ENCODE data around the gene SYNE2. TPM values are rescaled to one million over a fixed set of nuclear protein-coding genes. Genes with fewer than 3 reads are reported as not detected.
A peak's percentile ranks its signal among the peaks of the same experiment; 100 is the strongest.

SYNE2 gene
- polyA plus RNA-seq, 5 donors, result 69.7 to 101 (median 93.6) TPM

GRCh38 chr14:63960926-63961567 is 108.2 kb downstream of the SYNE2 start:
- DNase-seq, result no peak

- peak; percentile 77 to 84 for DNase-seq
Measured at GRCh38 chr14:63962906-63963305, 110.1 kb downstream of the SYNE2 start.

DNA sequence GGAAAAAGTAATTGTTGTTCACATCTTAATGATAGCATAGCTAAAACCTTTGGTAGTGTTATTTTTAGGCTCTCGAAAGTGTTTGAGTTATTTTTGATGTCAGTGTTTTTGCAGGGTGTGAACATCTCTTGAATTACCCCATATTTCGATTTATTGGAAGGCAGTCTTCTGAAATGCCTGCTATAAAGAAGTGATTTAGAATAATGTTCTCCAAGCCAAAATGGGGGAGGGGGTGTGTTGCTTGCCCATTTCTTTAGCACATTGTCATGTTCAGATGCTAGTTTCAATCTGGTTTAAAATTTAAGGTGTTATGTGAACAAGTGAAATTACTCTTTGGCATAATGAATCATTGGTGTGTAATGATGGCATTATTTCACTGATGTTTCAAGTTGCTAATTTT is 110.6 kb downstream of the SYNE2 start:
- no peak for DNase-seq

DNA sequence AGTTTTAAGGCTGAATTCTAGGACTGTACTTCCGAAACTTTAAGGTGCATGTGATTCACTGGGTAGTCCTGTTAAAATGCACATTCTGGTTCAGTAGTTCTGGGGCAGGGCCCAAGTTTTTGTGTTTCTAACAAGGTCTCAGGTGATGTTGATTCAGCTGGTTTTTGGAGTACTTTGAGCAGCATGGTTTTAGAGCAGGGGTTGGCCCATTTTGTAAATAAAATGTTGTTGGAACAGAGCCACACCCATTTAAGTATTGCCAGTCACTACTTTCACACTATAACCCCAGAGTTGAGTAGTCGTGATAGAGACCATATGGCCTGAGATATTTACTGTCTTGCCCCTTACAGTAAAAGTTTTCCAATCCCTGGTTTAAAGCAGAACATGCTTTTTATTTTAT is 111.3 kb downstream of the SYNE2 start:
- DNase-seq, result peak; percentile 23 to 31

DNA sequence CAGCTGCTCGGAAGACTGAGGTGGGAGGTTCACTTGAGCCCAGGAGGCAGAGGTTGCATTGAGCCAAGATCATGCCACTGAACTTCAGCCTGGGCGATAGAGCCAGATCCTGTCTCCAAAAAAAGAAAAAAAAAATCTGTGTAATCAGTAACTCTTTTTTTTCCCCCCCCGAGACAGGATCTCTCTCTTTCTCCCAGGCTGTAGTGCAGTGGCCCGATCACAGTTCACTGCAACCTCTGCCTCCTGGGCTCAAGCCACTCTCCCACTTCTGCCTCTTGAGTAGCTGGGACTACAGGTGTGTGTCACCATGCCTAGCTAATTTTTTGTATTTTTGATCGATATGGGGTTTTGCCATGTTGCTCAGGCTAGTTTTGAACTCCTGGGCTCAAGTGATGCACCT is 113.6 kb downstream of the SYNE2 start:
- DNase-seq, result no peak

DNA sequence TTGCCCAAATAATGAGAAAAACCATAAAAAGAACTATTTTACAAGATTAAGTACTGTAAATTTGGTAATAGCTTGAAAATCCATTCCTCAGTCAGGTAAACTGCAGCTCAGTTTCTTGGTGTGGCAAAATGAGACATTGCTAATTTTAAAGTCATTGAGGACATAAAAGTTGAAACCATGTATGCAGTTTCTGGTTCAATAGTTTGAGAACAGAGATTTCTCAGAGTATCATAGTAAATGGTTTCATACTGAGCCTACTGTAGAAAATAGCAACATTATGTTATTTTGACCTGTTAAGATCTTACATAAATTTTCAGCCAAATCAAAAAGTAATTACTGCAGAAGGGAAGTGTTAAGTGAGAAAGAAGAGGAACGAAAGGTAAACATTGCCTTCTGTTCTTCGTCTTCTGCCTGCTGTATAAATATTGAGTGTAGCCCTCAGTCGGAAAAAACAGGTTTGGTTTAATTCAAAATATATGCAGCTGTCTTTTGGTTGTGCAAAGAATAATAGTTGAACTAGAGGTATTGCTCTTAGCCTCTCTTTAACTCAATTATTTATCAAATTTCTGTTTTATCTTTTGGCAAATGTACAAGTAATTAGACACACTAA is 119.6 kb downstream of the SYNE2 start:
- no peak for DNase-seq

DNA sequence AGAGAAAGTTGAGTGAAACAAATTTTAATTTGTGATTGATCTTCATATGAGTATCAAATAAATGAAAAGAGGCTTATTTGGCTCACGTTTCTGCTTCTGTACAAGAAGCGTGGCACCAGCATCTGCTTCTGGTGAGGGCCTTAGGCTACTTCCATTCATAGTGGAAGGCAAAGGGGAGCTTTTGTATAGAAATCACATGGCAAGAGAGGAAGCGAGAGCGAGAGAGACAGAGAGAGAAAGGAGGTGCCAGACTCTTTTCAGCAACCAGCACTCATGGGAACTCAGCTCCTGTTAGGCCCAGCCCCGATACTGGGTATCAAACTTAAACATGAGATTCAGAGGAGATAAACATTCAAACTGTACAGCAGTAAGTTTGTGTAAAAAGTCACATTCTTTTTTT is 121.4 kb downstream of the SYNE2 start:
- no peak for DNase-seq

DNA sequence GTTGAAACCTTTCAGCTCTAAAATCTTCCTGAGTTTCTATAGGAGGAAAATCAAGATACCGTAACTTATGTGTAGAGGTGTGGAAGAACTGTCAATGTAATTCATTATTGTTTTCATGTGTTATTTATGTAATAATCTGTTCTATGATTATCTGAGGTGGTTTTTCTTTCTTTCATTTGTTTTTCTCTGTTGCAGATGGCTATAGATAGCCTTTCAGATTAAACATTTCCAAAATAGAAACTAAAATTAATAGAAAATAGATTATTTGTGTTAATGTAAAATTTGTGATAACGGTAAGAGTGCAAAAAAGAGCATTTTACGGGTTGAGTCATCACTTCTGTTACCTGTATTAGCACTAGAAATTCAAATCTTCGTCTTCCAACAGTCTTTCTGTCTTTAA is 128.8 kb downstream of the SYNE2 start:
- no peak for DNase-seq

DNA sequence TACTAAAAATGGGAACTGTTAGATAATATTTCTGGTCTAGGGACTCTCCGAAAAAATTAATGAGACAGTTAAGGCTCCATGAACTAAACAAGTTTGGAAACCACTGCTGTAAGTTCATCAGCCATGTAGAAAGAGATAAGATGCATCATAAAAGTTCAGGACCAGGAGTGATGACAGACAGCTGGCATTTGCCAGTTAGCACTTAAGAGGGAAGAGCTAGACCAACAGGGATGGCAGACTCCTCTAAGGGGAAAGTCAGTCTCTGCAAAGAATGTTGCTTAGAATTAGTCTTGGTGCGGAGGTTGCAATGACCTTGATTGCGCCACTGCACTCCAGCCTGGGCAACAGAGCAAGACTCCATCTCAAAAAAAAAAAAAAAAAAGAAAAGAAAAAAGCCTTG is 129.4 kb downstream of the SYNE2 start:
- no peak for DNase-seq

GRCh38 chr14:63982629-63983028 is 129.8 kb downstream of the SYNE2 start:
- no peak for DNase-seq

DNA sequence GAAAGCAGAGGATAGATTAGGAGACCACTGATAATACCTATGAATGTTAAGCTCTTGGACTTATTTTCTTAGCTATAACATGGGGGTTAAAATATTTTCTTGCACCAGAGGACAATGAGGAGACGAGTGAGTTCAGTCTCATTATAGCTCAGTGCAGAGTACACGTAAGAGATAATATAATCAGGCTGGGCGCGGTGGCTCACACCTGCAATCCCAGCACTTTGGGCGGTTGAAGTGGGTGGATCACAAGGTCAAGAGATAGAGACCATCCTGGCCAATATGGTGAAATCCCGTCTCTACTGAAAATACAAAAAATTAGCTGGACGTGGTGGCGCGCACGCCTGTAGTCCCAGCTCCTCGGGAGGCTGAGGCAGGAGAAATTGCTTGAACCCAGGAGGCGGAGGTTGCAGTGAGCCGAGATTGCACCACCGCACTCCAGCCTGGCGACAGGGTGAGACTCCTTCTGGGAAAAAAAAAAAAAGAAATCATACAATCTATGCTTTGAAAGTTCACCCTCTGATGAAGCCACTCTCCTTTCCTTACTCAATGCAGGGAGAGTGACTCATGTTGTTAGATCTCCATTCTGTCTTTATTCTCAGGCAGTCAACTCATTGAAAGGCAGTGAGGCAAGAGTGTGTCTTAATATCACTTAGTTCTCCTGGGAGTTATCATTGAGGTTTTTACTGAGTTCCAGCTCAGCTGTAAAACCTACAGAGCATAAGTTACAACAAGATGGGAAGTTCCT is 134.2 kb downstream of the SYNE2 start:
- no peak for DNase-seq

- no peak for DNase-seq
Measured at GRCh38 chr14:63988579-63988978, 135.8 kb downstream of the SYNE2 start.

- DNase-seq, result no peak
Measured at GRCh38 chr14:63991833-63992232, 139.0 kb downstream of the SYNE2 start.

DNA sequence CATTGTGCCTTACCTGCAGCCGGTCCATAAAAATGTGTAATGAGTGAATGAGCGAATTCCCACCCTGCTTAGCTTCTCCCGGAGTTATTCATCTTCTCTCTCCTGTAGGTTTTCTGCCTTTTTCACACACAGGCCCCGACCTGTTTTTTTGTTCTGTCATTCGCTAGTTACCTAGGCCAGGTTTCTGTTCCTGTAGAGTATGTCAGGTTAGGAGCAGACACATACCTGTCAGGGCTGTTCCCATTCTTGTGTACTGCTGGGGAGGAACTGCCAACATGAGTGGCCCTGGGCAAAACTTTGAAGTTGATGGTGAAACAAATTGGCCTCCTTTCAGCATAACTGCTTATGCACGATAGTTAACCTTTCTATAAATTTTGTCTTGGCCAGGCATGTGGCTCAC is 140.1 kb downstream of the SYNE2 start:
- DNase-seq, result no peak

- DNase-seq, result no peak
Measured at GRCh38 chr14:63993992-63994391, 141.2 kb downstream of the SYNE2 start.

GRCh38 chr14:63995285-63995684 is 142.5 kb downstream of the SYNE2 start:
- no peak for DNase-seq

DNA sequence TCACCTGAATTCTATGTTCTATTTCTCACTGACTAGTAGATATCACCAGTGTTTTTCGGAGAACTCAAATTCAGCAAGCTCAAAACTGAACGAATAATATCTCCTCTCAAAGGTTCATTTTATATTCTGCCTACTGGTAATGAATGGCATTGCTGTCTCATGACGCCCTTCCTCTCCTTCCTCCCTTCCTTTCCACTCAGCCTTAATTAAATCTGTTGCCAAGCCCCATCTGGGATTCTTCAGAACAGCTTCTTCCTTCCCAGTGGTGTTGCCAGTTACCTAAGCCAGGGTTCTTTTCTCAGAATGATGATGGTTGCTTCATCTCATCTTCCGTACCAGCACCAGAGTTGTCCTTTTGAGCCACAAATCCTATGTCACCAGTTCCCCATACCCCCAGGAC is 143.2 kb downstream of the SYNE2 start:
- no peak for DNase-seq

GRCh38 chr14:63996625-63997220 is 143.9 kb downstream of the SYNE2 start:
- no peak for DNase-seq

GRCh38 chr14:64000749-64001148 is 147.9 kb downstream of the SYNE2 start:
- DNase-seq, result no peak

GRCh38 chr14:64005822-64006221 is 153.0 kb downstream of the SYNE2 start:
- no peak for DNase-seq

DNA sequence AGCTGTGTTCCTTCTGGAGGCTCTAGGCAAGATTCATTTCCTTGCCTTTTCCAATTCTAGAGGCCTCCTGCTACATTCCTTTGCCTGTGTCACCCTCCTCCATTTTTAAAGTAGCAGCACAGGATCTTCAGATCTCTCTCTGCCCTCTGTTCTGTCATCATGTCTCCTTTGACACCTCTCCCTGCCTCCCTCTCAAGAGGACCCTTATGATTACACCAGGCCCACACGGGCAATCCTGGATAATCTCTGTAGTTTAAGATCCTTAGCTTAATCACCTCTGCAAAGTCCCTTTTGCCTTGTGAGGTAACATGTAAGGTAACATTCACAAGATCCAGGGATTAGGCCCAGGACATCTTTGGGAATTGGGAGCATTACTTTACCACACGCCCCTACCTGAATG is 155.2 kb downstream of the SYNE2 start:
- no peak for DNase-seq

- no peak for DNase-seq
Measured at GRCh38 chr14:64012003-64012402, 159.2 kb downstream of the SYNE2 start.

DNA sequence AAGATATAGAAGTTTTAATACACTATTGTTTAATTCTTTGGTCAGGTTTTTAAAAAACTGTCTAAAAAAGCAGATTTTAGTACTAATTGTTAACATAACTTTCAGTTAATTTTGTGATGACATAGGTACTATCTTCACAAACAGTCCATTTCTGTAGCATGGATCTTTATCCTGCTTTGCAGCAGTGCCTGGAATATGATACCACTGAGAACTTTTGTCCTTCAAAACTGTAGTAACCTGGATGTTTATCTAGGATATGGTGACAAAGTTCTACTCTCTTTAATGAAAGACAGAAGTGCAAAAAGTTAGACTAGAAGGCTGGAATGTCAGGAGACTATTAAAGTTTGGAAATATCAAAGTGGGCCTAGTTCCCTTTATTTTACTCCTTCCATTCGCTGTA is 159.9 kb downstream of the SYNE2 start:
- no peak for DNase-seq

All from right lung (tissue), 5 donors.